MCF 10A (cell line): ENCODE measurements around the gene GARRE1. TPM values are rescaled to one million over a fixed set of nuclear protein-coding genes. Genes with fewer than 3 reads are reported as not detected.

Experiments used
- BruUV-seq: library from RNA; stranded (reverse); fragments of 400-500 nt; replicated peaks from 2 replicates; lab custom pipeline; 2021; lab: Mats Ljungman, UMichigan
- CTCF ChIA-PET: fragments of 300-600 bp; sonication (Branson Sonifier 250); formaldehyde crosslinking; extraction: SDS; loops from one replicate; lab custom pipeline; 2021; ENCODE audit warnings: antibody characterized with exemption, inconsistent platforms; lab: Yijun Ruan, JAX
- POLR2A ChIA-PET: fragments of 300-600, 350-650 bp; sonication (Branson Sonifier 250); formaldehyde crosslinking; extraction: SDS; loops from one replicate; lab custom pipeline; 2020; ENCODE audit warnings: antibody characterized with exemption, inconsistent platforms; lab: Yijun Ruan, JAX
- DNase-seq: peaks from one replicate; pipeline ENCODE4 v3.0.0-alpha.2; 2018; ENCODE audit not compliant: unreplicated experiment
- H3K27ac Mint-ChIP-seq: one replicate; pipeline ENCODE4 v1.8.0; 2022; ENCODE audit warnings: mild to moderate bottlenecking, low read depth, mixed read lengths; ENCODE audit not compliant: unreplicated experiment
- H3K27me3 Mint-ChIP-seq: one replicate; pipeline ENCODE4 v1.8.0; 2022; ENCODE audit warnings: mixed read lengths; ENCODE audit not compliant: insufficient read depth, unreplicated experiment
- H3K36me3 Mint-ChIP-seq: one replicate; pipeline ENCODE4 v1.8.0; 2022; ENCODE audit warnings: mild to moderate bottlenecking, moderate library complexity, mixed read lengths; ENCODE audit not compliant: insufficient read depth, unreplicated experiment
- H3K4me1 Mint-ChIP-seq: one replicate; pipeline ENCODE4 v1.8.0; 2022; ENCODE audit warnings: mixed read lengths; ENCODE audit not compliant: insufficient read depth, unreplicated experiment
- H3K4me3 Mint-ChIP-seq: one replicate; pipeline ENCODE4 v1.8.0; 2022; ENCODE audit warnings: mild to moderate bottlenecking, moderate library complexity, mixed read lengths; ENCODE audit not compliant: unreplicated experiment
- H3K9me3 Mint-ChIP-seq: one replicate; pipeline ENCODE4 v1.8.0; 2022; ENCODE audit warnings: mixed read lengths; ENCODE audit not compliant: unreplicated experiment
- intact Hi-C: fragments of 100-400 bp; cut with micrococcal nuclease; formaldehyde crosslinking; loops from 2 replicates; pipeline ENCODE4 v1.14.1; 2022
- total RNA-seq: library from RNA; stranded (reverse); gene quantifications from 2 replicates; pipeline ENCODE4 v1.2.3, GENCODE V29; 2022
- TF ChIP-seq, protein P1 (sequence below): fragments of 200-600 bp; IDR thresholded peaks from one replicate; pipeline ENCODE4 v1.8.0; 2022; ENCODE audit warnings: antibody characterized with exemption, mild to moderate bottlenecking; ENCODE audit not compliant: unreplicated experiment

Gene GARRE1
- total RNA-seq, 1 experiment from 2014 or later = 12.8 TPM

DNA sequence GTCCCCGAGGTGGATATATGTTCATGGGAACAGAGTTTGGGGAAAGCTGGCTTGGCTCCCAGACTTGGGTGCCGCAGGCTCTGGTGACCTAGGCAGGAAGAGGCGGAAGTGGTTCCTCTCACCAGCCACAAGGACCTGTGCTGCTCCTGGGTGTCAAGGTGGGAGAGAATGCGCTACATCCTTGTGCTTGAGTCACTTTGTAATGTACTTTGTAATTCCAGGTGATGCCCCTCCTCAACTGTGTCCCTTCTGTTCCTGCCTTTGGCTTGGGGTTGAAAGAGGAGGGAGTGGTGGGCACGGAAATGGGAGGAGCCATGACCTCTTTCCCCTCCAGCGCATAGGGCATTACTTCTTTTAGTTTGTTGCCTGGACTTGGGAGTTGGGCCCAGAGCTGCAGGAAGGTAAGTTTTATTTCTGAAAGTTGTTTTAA is 10.9 kb downstream of the GARRE1 start:
- TF ChIP-seq, protein P1, sequence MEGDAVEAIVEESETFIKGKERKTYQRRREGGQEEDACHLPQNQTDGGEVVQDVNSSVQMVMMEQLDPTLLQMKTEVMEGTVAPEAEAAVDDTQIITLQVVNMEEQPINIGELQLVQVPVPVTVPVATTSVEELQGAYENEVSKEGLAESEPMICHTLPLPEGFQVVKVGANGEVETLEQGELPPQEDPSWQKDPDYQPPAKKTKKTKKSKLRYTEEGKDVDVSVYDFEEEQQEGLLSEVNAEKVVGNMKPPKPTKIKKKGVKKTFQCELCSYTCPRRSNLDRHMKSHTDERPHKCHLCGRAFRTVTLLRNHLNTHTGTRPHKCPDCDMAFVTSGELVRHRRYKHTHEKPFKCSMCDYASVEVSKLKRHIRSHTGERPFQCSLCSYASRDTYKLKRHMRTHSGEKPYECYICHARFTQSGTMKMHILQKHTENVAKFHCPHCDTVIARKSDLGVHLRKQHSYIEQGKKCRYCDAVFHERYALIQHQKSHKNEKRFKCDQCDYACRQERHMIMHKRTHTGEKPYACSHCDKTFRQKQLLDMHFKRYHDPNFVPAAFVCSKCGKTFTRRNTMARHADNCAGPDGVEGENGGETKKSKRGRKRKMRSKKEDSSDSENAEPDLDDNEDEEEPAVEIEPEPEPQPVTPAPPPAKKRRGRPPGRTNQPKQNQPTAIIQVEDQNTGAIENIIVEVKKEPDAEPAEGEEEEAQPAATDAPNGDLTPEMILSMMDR = no peak
- CTCF ChIA-PET = no interaction called here
- H3K4me1 Mint-ChIP-seq = peaks cover 30% of the 10 kb centered on the region
- H3K27me3 Mint-ChIP-seq = no peaks in the 10 kb centered on the region
- POLR2A ChIA-PET = interaction anchor here (1.8 kb wide), 1 partner anchor 101 kb away, joined by 6 read pairs; no protein-coding TSS in a partner anchor
- H3K36me3 Mint-ChIP-seq = peaks cover 7% of the 10 kb centered on the region
- peak overlapping the region; percentile 60 for H3K27ac Mint-ChIP-seq
- DNase-seq = peak; percentile 89
- intact Hi-C loops = no loop called here
- no peaks in the 10 kb centered on the region for H3K9me3 Mint-ChIP-seq
- peak overlapping the region; percentile 29 for H3K4me3 Mint-ChIP-seq
- no TSS peak for BruUV-seq

DNA sequence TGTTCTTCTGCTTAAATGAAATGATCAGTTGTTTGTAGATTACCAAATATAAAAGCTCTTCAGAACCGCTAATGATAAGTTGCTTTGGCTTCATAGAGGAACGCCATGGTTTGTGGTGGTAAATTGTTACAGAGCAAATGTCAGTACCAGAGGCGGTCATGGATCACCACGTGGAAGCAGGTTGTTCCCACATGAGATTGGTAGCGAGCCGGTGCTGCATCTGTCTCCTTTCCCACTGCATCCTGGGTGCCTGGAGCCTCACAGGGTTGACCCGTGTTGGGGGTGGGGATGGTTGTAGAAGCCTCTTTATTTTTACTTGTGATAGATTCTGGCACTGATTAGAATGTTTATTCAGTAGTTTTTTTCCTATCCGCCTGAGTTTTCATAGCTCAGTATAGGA is 14.7 kb downstream of the GARRE1 start:
- H3K4me3 Mint-ChIP-seq = no peak overlapping the region
- peak overlapping the region; percentile 98 for H3K27ac Mint-ChIP-seq
- H3K36me3 Mint-ChIP-seq = peaks cover 9% of the 10 kb centered on the region
- BruUV-seq = no TSS peak
- H3K4me1 Mint-ChIP-seq = peaks cover 39% of the 10 kb centered on the region
- ChIA-PET CTCF (interaction anchor here (0.7 to 1.1 kb wide), 3 partner anchors 67 to 86 kb away, joined by 3 read pairs; no protein-coding TSS in a partner anchor), POLR2A (interaction anchor here (0.6 to 1.8 kb wide), 5 partner anchors 14 to 815 kb away, joined by 3 to 4 read pairs (median 3); no protein-coding TSS in a partner anchor)
- intact Hi-C loops = no loop called here
- no peaks in the 10 kb centered on the region for H3K27me3 Mint-ChIP-seq
- no peaks in the 10 kb centered on the region for H3K9me3 Mint-ChIP-seq
- DNase-seq = no peak
- TF ChIP-seq, protein P1 = no peak

DNA sequence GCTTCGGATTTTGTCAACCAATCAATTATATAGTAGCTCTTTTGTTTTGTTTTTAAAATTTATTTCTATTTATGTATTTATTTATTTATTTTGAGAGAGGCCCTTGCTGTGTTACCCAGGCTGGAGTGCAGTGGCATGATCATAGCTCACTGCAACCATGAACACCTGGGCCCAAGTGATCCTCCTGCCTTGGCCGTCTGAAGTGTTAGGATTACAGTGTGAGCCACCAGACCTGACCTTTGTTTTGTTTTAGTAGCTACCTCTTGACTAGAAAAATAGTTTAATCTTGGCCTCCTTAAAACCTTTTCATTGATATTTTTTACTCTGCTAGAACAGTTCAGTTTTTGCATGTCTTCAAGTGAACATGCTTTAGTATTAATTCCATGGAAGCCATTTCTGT is 15.1 kb downstream of the GARRE1 start:
- CTCF ChIA-PET = interaction anchor here (0.7 to 1.1 kb wide), 3 partner anchors 66 to 86 kb away, joined by 3 read pairs; no protein-coding TSS in a partner anchor
- peaks cover 40% of the 10 kb centered on the region for H3K4me1 Mint-ChIP-seq
- no TSS peak for BruUV-seq
- TF ChIP-seq, protein P1 = no peak
- peak overlapping the region; percentile 98 for H3K27ac Mint-ChIP-seq
- H3K9me3 Mint-ChIP-seq = no peaks in the 10 kb centered on the region
- H3K27me3 Mint-ChIP-seq = no peaks in the 10 kb centered on the region
- intact Hi-C loops = no loop called here
- H3K36me3 Mint-ChIP-seq = peaks cover 9% of the 10 kb centered on the region
- DNase-seq = no peak
- peak overlapping the region; percentile 56 for H3K4me3 Mint-ChIP-seq
- POLR2A ChIA-PET = interaction anchor here (0.6 to 1.8 kb wide), 5 partner anchors 14 to 814 kb away, joined by 3 to 4 read pairs (median 3); no protein-coding TSS in a partner anchor

- no peaks in the 10 kb centered on the region for H3K27me3 Mint-ChIP-seq
Observed at GRCh38 chr19:34269968-34270621, 15.7 kb downstream of the GARRE1 start.

More at GRCh38 chr19:34269968-34270621, 15.7 kb downstream of the GARRE1 start:
- ChIA-PET CTCF (interaction anchor here (0.6 kb wide), 1 partner anchor 499 kb away, joined by 4 read pairs; no protein-coding TSS in a partner anchor), POLR2A (interaction anchor here (0.6 to 1.8 kb wide), 6 partner anchors 13 to 69 kb away, joined by 3 to 4 read pairs (median 3); no protein-coding TSS in a partner anchor)
- H3K36me3 Mint-ChIP-seq = peaks cover 9% of the 10 kb centered on the region
- H3K4me3 Mint-ChIP-seq = peak overlapping the region; percentile 56
- intact Hi-C loops = no loop called here
- peak; percentile 79 for DNase-seq
- TF ChIP-seq, protein P1 = no peak
- H3K4me1 Mint-ChIP-seq = peaks cover 37% of the 10 kb centered on the region
- no TSS peak for BruUV-seq
- H3K27ac Mint-ChIP-seq = peak overlapping the region; percentile 98
- no peaks in the 10 kb centered on the region for H3K9me3 Mint-ChIP-seq
